ENCODE measurements around the gene THSD4. TPM values are rescaled to one million over a fixed set of nuclear protein-coding genes. Genes with fewer than 3 reads are reported as not detected.

The THSD4 gene
- total and polyA plus RNA-seq, 9 of the 15 experiments (the other 6 are each of a cell fraction or from before 2014, with no cell fraction given), result 0.04 TPM; not detected in 5

GRCh38 chr15:71252044-71252739 is 136.9 kb downstream of the THSD4 start (continued):
- no peak for TF ChIP-seq NFRKB (IDR thresholded peaks at IDR 0.05; ENCODE audit: low read depth)
- no peak for TF ChIP-seq MAX (CRISPR knock-in tag; IDR thresholded peaks at IDR 0.05)
- TF ChIP-seq VEZF1 (CRISPR knock-in tag; IDR thresholded peaks at IDR 0.05), result peak; percentile 63
- TF ChIP-seq NR2C2 (CRISPR knock-in tag; IDR thresholded peaks at IDR 0.05), result no peak
- peak; percentile 64; the same call in 1 of the 2 replicates for TF ChIP-seq NR2C2 (tag; IDR thresholded peaks at IDR 0.05)
- TF ChIP-seq MYBL2 (IDR thresholded peaks at IDR 0.05; ENCODE audit: low read depth), result no peak
- no peak for TF ChIP-seq MYBL2 (CRISPR knock-in tag; IDR thresholded peaks at IDR 0.05; ENCODE audit: borderline replicate concordance)
- TF ChIP-seq TOE1 (IDR thresholded peaks at IDR 0.05; ENCODE audit: borderline replicate concordance), result peak; percentile 62; the same call in 1 of the 2 replicates
- TF ChIP-seq TOE1 (CRISPR knock-in tag; IDR thresholded peaks at IDR 0.05; ENCODE audit: borderline replicate concordance, low read depth), result no peak
- 0 out of 2 replicates have a peak, but pooled peaks have one; percentile 17 for TF ChIP-seq POLR2H (tag; IDR thresholded peaks at IDR 0.05; ENCODE audit: low read depth)
- TF ChIP-seq SIX5 (IDR thresholded peaks at IDR 0.05; ENCODE audit: borderline replicate concordance in 1 of 2, insufficient read depth in 1 of 2, low read depth in 1 of 2, low read length in 2 of 2), result no peak
- no peak for TF ChIP-seq SREBF2 (CRISPR knock-in tag; IDR thresholded peaks at IDR 0.05)
- no peak for TF ChIP-seq ZNF354B (CRISPR knock-in tag; IDR thresholded peaks at IDR 0.05)
- TF ChIP-seq JUN (IDR thresholded peaks at IDR 0.05; ENCODE audit: borderline replicate concordance, low read depth, low read length), result 0 out of 2 replicates have a peak, but pooled peaks have one; percentile 16
- TF ChIP-seq JUN (CRISPR knock-in tag; IDR thresholded peaks at IDR 0.05; ENCODE audit: borderline replicate concordance), result no peak
- TF ChIP-seq NONO (IDR thresholded peaks at IDR 0.05; ENCODE audit: low read depth in 2 of 2, low read length in 1 of 2), result peak in 1 of 2 experiments; percentile 95; a peak in 2 of 4 replicates
- no peak for TF ChIP-seq SMARCC2 (IDR thresholded peaks at IDR 0.05; ENCODE audit: low read depth)
- TF ChIP-seq, protein P1, sequence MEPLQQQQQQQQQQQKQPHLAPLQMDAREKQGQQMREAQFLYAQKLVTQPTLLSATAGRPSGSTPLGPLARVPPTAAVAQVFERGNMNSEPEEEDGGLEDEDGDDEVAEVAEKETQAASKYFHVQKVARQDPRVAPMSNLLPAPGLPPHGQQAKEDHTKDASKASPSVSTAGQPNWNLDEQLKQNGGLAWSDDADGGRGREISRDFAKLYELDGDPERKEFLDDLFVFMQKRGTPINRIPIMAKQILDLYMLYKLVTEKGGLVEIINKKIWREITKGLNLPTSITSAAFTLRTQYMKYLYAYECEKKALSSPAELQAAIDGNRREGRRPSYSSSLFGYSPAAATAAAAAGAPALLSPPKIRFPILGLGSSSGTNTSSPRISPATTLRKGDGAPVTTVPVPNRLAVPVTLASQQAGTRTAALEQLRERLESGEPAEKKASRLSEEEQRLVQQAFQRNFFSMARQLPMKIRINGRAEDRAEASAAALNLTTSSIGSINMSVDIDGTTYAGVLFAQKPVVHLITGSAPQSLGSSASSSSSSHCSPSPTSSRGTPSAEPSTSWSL (CRISPR knock-in tag; IDR thresholded peaks at IDR 0.05; ENCODE audit: borderline replicate concordance), result no peak
- TF ChIP-seq THRAP3 (IDR thresholded peaks at IDR 0.05; ENCODE audit: borderline replicate concordance), result no peak
- TF ChIP-seq GMEB1 (CRISPR knock-in tag; IDR thresholded peaks at IDR 0.05), result no peak
- peak; percentile 39; the same call in 1 of the 2 replicates for TF ChIP-seq CBFA2T3 (IDR thresholded peaks at IDR 0.05)
- 0 out of 2 replicates have a peak, but pooled peaks have one; percentile 21 for TF ChIP-seq TEAD4 (IDR thresholded peaks at IDR 0.05; ENCODE audit: low read length)
- no peak for TF ChIP-seq TEAD4 (CRISPR knock-in tag; IDR thresholded peaks at IDR 0.05; ENCODE audit: borderline replicate concordance)
